ENCODE measurements around the gene CADPS. TPM values are rescaled to one million over a fixed set of nuclear protein-coding genes. Genes with fewer than 3 reads are reported as not detected.

The CADPS gene
- polyA plus RNA-seq, 3 donors = not detected

DNA sequence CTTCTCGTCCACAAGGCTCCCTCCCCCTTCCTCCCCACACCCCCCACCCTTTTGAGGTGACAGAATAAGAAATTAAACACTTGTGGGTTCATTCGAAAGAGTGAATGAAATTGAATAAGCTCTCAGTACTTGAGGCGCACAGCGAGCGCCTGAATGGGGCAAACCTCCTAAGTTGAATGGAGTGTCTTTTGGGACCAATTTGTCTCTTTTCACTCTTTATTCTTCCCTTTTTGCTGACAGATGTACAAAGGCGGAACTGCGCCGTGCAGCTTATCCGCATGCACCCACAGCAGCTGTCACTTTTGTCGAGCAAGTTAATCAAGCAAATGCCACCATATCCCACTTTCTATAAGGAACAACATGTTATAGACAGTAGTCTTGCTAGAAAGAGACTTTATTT, 454.0 kb downstream of the CADPS start:
- no peaks in the 10 kb centered on the region for H3K4me1 ChIP-seq (ENCODE audit: control insufficient read depth in 1 of 2, insufficient read depth in 2 of 2, low read length in 2 of 2)
- no CpG with 5 or more reads among the region's 10 CpGs for WGBS (ENCODE audit: insufficient coverage)
- DNase-seq = no peak
- no peak for TF ChIP-seq CTCF (IDR thresholded peaks at IDR 0.05)
- no peaks in the 10 kb centered on the region for H3K27me3 ChIP-seq (ENCODE audit: control insufficient read depth in 2 of 2, insufficient read depth in 2 of 2, low read length in 2 of 2)
- H3K27me3 Mint-ChIP-seq (ENCODE audit: low read depth in 3 of 3) = peaks cover 0 to 4% (median 2%) of the 10 kb centered on the region in 3 donors
- no peaks in the 10 kb centered on the region for H3K9me3 ChIP-seq (replicated peaks in 1 of 2; ENCODE audit: control insufficient read depth in 1 of 2, insufficient read depth in 1 of 2, low read length in 2 of 2)
- intact Hi-C loops (cut with micrococcal nuclease) = no loop called here
- peaks cover 0 to 8% (median 2%) of the 10 kb centered on the region in 7 donors for H3K9me3 Mint-ChIP-seq
- H3K4me3 ChIP-seq (replicated peaks in 1 of 3; ENCODE audit: low read depth in 2 of 3, low read length in 3 of 3) = no peak overlapping the region
- no peak overlapping the region for H3K4me3 Mint-ChIP-seq
- H3K27ac Mint-ChIP-seq = no peak overlapping the region
- H2AFZ ChIP-seq (ENCODE audit: insufficient read depth, low read depth, low read length, poor library complexity, severe bottlenecking) = no peak overlapping the region
- H3K4me2 ChIP-seq (replicated peaks; ENCODE audit: extremely low read depth, low read length, poor library complexity, severe bottlenecking) = no peak overlapping the region
- H3K4me1 Mint-ChIP-seq = no peaks in the 10 kb centered on the region
- no peaks in the 10 kb centered on the region for H3K36me3 ChIP-seq (replicated peaks in 1 of 2; ENCODE audit: control insufficient read depth in 1 of 2, insufficient read depth in 2 of 2, low read length in 2 of 2)
- no peaks in the 10 kb centered on the region for H3K79me2 ChIP-seq (ENCODE audit: insufficient read depth, low read length)
- H3K9ac ChIP-seq (ENCODE audit: insufficient read depth, low read length, poor library complexity, severe bottlenecking) = no peak overlapping the region
- no peak overlapping the region for H3K27ac ChIP-seq (ENCODE audit: low read depth in 1 of 2, low read length in 2 of 2)
- H3K36me3 Mint-ChIP-seq = no peaks in the 10 kb centered on the region
- H4K20me1 ChIP-seq (ENCODE audit: insufficient read depth, low read length) = no peaks in the 10 kb centered on the region

- no peak for TF ChIP-seq CTCF (IDR thresholded peaks at IDR 0.05)
- Mint-ChIP-seq H3K27ac (no peak overlapping the region), H3K27me3 (ENCODE audit: low read depth in 3 of 3) (peaks cover 0 to 5% (median 3%) of the 10 kb centered on the region in 3 donors), H3K4me1 (no peaks in the 10 kb centered on the region), H3K4me3 (no peak overlapping the region), H3K9me3 (peaks cover 0 to 9% (median 0%) of the 10 kb centered on the region in 7 donors), H3K36me3 (no peaks in the 10 kb centered on the region)
- H3K27ac ChIP-seq (ENCODE audit: low read depth in 1 of 2, low read length in 2 of 2) = no peak overlapping the region
- H2AFZ ChIP-seq (ENCODE audit: insufficient read depth, low read depth, low read length, poor library complexity, severe bottlenecking) = no peak overlapping the region
- H3K4me1 ChIP-seq (ENCODE audit: control insufficient read depth in 1 of 2, insufficient read depth in 2 of 2, low read length in 2 of 2) = no peaks in the 10 kb centered on the region
- WGBS (ENCODE audit: insufficient coverage) = no CpG with 5 or more reads among the region's 3 CpGs
- no peaks in the 10 kb centered on the region for H3K79me2 ChIP-seq (ENCODE audit: insufficient read depth, low read length)
- H3K4me3 ChIP-seq (replicated peaks in 1 of 3; ENCODE audit: low read depth in 2 of 3, low read length in 3 of 3) = no peak overlapping the region
- no peak overlapping the region for H3K9ac ChIP-seq (ENCODE audit: insufficient read depth, low read length, poor library complexity, severe bottlenecking)
- no peak overlapping the region for H3K4me2 ChIP-seq (replicated peaks; ENCODE audit: extremely low read depth, low read length, poor library complexity, severe bottlenecking)
- no peaks in the 10 kb centered on the region for H3K9me3 ChIP-seq (replicated peaks in 1 of 2; ENCODE audit: control insufficient read depth in 1 of 2, insufficient read depth in 1 of 2, low read length in 2 of 2)
- H3K36me3 ChIP-seq (replicated peaks in 1 of 2; ENCODE audit: control insufficient read depth in 1 of 2, insufficient read depth in 2 of 2, low read length in 2 of 2) = no peaks in the 10 kb centered on the region
- no peaks in the 10 kb centered on the region for H4K20me1 ChIP-seq (ENCODE audit: insufficient read depth, low read length)
- DNase-seq = no peak
- intact Hi-C loops (cut with micrococcal nuclease) = no loop called here
- H3K27me3 ChIP-seq (ENCODE audit: control insufficient read depth in 2 of 2, insufficient read depth in 2 of 2, low read length in 2 of 2) = no peaks in the 10 kb centered on the region
Measured at GRCh38 chr3:62416144-62416543, 459.1 kb downstream of the CADPS start.
